NCI-H128 (cell line): ENCODE data around the gene ISLR2.

Experiments
- DNase-seq: peaks from one replicate; lab custom pipeline; 2025; ENCODE audit not compliant: unreplicated experiment; lab: John Stamatoyannopoulos, UW

The ISLR2 gene

GRCh38 chr15:74128785-74129585 is 1.4 kb upstream of the ISLR2 start:
- DNase-seq, result no peak

GRCh38 chr15:74129586-74130154 is 716 bp upstream of the ISLR2 start:
- no peak for DNase-seq

GRCh38 chr15:74130849-74131627 is 652 bp downstream of the ISLR2 start:
- DNase-seq, result no peak

GRCh38 chr15:74131628-74132413 is 1.4 kb downstream of the ISLR2 start:
- DNase-seq, result no peak

GRCh38 chr15:74132681-74133651 is 2.6 kb downstream of the ISLR2 start:
- DNase-seq, result no peak

GRCh38 chr15:74133694-74134386 is 3.5 kb downstream of the ISLR2 start:
- no peak for DNase-seq

GRCh38 chr15:74134387-74135027 is 4.1 kb downstream of the ISLR2 start:
- DNase-seq, result no peak

GRCh38 chr15:74135041-74135565 is 4.7 kb downstream of the ISLR2 start:
- no peak for DNase-seq

- DNase-seq, result no peak
Measured at GRCh38 chr15:74136540-74136813, 6.1 kb downstream of the ISLR2 start.

- no peak for DNase-seq
Measured at GRCh38 chr15:74136814-74137536, 6.6 kb downstream of the ISLR2 start.

GRCh38 chr15:74137537-74137894 is 7.1 kb downstream of the ISLR2 start:
- DNase-seq, result no peak

- no peak for DNase-seq
Measured at GRCh38 chr15:74138642-74139041, 8.3 kb downstream of the ISLR2 start.

- DNase-seq, result no peak
Measured at GRCh38 chr15:74141591-74141990, 11.2 kb downstream of the ISLR2 start.

- no peak for DNase-seq
Measured at GRCh38 chr15:74144153-74144775, 13.9 kb downstream of the ISLR2 start.

- DNase-seq, result no peak
Measured at GRCh38 chr15:74146277-74146800, 16.0 kb downstream of the ISLR2 start.

GRCh38 chr15:74147051-74147450 is 16.7 kb downstream of the ISLR2 start:
- DNase-seq, result no peak

- no peak for DNase-seq
Measured at GRCh38 chr15:74155766-74156417, 25.5 kb downstream of the ISLR2 start.
